HG02623 (cell line): ENCODE data around the gene ZNF398.
A peak's percentile ranks its signal among the peaks of the same experiment; 100 is the strongest.

Experiments used
- ATAC-seq: cut with Tn5 transposase; IDR thresholded peaks from one replicate; pipeline ENCODE4 v1.9.1; 2021; ENCODE audit warnings: moderate library complexity; ENCODE audit not compliant: unreplicated experiment

Gene ZNF398

GRCh38 chr7:149195180-149196150 lies 48.2 kb downstream of the ZNF398 start, which contains the start of gene ZNF282:
ZNF282 (plus strand) TSS chr7:149195546; CDS start chr7:149195590, 44 bp downstream.
- peak; percentile 87 for ATAC-seq

GRCh38 chr7:149196151-149196704 lies 49.0 kb downstream of the ZNF398 start:
- ATAC-seq, result peak; percentile 5

- peak; percentile 5 for ATAC-seq
Observed at GRCh38 chr7:149196705-149197171, 49.5 kb downstream of the ZNF398 start.

- ATAC-seq, result no peak
Observed at GRCh38 chr7:149197675-149198074, 50.4 kb downstream of the ZNF398 start.

- no peak for ATAC-seq
Observed at GRCh38 chr7:149198161-149198816, 51.0 kb downstream of the ZNF398 start.

GRCh38 chr7:149199234-149199995 lies 52.2 kb downstream of the ZNF398 start:
- ATAC-seq, result no peak

GRCh38 chr7:149202831-149203231 lies 55.6 kb downstream of the ZNF398 start:
- ATAC-seq, result no peak

GRCh38 chr7:149205690-149206381 lies 58.6 kb downstream of the ZNF398 start:
- no peak for ATAC-seq

- ATAC-seq, result no peak
Observed at GRCh38 chr7:149207324-149208035, 60.2 kb downstream of the ZNF398 start.

GRCh38 chr7:149209518-149210269 lies 62.4 kb downstream of the ZNF398 start:
- ATAC-seq, result no peak

GRCh38 chr7:149210551-149210950 lies 63.3 kb downstream of the ZNF398 start:
- no peak for ATAC-seq

- no peak for ATAC-seq
Observed at GRCh38 chr7:149214020-149214720, 66.9 kb downstream of the ZNF398 start.

- no peak for ATAC-seq
Observed at GRCh38 chr7:149216402-149216801, 69.1 kb downstream of the ZNF398 start.

- no peak for ATAC-seq
Observed at GRCh38 chr7:149217570-149217969, 70.3 kb downstream of the ZNF398 start.

GRCh38 chr7:149218469-149219420 lies 71.5 kb downstream of the ZNF398 start:
- no peak for ATAC-seq

- no peak for ATAC-seq
Observed at GRCh38 chr7:149220534-149220933, 73.3 kb downstream of the ZNF398 start.

GRCh38 chr7:149223176-149223575 lies 75.9 kb downstream of the ZNF398 start:
- no peak for ATAC-seq
